Stimulated activated CD8-positive, alpha-beta memory T cell treated with anti-CD3 and anti-CD28 coated beads, Interleukin-4, amount 100 ng/mL, for 1 hour (primary cell): ENCODE measurements around the gene GP9.
"Not testable (repeated sequence)": the region's sequence is repeated elsewhere in the genome, so short reads cannot be mapped to it uniquely, and the experiment has no call there.

ENCODE experiments used
- DNase-seq, 2 donors: peaks; one replicate each; pipeline ENCODE4 v3.0.0-alpha.2; 2020; ENCODE audit warnings: low read depth in 2 of 2, low spot score in 1 of 2

GP9 gene

DNA sequence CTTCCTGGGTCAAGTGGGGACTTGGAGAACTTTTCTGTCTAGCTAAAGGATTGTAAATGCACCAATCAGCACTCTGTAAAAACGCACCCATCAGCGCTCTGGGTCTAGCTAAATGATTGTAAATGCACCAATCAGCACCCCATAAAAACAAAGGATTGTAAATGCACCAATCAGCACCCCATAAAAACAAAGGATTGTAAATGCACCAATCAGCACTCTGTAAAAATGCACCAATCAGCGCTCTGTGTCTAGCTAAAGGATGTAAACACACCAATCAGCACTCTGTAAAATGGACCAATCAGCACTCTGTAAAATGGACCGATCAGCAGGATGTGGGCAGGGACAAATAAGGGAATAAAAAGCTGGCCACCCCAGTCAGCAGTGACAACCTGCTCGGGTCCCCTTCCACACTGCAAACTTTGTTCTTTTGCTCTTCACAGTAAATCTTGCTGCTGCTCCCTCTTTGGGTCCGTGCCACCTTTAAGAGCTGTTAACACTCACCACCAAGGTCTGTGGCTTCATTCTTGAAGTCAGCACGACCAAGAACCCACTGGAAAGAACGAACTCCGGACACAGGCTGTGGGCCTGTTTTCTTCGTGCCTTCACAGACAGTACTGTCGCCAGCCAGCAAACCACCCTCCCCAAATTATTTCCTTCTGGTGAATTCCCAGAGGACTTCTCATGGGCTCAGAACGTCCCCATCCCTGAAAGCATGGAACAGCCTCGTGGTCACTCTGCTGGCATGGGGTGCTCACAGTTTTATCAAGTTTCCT lies 8.9 kb downstream of the GP9 start:
- not testable (repeated sequence) for DNase-seq

DNA sequence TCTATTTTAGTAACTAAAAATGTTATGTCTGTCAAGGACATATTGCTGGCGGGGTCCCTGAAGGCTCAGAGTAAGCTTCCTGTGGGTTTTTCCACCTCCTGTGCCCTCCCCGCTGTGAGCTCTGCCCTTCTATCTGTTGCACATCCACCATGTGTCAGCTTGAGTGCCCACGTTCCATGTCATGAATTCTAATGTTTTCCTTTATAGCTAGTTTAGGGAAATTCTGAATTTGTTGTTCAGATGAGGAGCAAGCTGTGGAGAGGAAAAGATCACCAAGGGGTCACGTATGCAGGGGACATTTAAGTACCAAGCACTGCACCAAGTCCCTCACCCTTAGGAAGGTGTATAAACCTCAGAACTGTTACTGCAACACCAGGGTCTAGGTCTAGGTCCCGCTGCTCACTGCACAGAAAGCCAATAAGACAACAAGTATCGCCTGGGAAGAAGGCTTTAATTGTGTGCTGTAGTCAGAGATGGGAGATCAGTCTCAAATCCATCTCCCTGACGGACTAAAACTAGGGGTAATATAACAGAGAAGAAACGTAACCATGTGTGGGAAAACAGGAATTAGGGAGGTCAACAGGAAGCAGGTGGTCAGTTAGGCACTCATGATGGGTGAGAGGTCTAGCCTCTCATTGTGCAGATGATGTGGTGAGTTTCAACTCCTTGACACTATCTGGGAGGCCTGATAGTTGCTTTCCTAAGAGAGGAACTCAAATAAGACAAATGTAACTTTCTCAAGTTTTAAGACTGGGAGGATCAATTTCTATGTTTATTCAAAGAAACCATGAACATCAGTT lies 9.7 kb downstream of the GP9 start:
- no peak for DNase-seq

DNA sequence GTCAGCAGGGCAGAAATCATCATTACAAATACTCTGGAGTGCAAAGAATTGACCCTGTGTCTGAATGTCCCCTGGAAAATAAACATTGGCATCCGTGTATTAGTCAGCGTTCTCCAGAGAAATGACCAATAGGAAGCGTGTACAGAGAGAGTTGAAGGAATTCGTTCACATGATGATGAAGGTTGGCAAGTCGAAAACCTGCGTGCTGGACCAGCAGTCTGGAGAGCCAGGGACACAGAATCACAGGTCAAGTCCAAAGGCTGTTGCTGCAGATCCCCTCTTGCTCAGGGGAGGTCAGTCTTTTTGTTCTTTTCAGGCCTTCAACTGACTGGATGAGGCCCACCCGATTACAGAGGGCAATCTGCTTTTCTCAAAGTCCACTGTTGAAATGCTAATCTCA lies 16.6 kb downstream of the GP9 start:
- no peak for DNase-seq

DNA sequence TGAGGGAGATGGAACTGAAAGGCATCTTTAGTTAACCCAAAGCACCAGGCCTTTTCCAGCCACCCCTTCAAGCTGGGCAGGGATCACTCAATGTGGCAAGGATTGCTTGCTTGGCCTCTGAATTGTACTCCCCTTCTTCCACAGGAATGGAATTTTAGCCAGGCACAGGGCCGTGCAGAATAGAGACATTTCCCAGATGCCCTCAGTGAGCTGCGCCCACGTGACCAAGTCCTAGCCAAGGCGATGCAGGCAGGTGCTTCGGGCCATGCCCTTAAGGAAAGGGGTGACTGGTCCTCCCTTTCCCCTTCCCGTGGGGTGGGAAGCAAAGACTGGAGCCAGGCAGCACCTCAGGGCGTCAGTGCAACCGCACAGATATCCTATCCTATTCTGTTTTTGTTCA lies 17.9 kb downstream of the GP9 start:
- DNase-seq: no peak

DNA sequence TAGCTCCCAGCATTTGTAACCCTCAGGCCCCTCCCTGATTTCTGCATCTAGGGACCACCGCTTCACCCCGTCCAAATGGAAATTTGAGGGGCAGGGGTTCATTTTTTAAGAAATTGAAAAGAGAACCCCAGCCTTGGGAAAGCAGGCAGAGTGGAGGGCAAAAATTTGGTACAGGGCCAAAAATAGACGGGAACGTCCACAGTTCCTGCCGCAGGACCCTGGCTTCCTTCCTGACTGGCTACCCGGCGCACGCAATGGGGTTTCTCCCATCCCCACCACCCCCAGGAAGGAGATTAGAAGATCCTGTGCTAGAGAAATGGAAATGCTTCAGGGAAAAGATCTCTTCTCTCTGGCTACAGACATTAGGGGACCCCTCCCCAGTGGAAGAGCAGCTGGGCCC lies 20.9 kb downstream of the GP9 start:
- no peak for DNase-seq

DNA sequence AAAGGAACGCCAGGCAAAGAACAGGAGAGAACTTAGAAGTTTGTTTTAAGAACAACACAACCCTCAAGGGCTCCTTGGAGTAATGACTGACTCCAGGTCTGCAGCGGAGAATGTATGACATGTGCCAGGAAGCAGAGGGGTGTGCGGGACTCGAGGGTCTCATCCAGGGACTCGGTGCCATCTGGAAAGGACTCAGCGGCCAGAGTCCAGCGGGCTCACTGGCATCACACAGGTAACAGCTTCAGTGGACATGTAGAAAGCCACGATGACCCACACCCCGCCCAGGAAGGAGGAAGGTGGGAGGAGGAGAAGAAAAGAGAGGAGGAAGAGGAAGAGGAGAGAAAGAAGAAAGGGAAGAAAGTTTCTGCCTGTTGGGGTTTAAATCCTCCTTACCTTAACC lies 21.4 kb downstream of the GP9 start:
- no peak for DNase-seq

DNA sequence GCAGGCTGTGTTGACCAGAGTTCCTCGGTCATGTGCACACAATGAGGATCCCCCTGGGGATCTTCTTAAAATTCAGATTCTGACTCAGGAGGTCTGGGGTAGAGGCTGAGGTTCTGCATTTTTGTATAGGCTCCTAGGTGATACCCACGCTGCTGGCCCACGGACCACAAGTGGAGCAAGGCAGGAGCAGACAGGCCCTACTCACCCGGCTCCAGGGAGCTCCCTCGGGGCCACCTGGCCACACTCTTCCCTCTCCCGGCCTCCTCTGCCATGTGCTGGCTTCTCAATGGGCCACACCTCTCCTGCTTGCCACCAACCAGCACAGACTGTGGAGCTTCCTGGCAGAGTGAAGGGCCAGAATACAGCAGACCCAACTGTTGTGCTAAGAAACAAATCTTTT lies 23.9 kb downstream of the GP9 start:
- DNase-seq: no peak

DNA sequence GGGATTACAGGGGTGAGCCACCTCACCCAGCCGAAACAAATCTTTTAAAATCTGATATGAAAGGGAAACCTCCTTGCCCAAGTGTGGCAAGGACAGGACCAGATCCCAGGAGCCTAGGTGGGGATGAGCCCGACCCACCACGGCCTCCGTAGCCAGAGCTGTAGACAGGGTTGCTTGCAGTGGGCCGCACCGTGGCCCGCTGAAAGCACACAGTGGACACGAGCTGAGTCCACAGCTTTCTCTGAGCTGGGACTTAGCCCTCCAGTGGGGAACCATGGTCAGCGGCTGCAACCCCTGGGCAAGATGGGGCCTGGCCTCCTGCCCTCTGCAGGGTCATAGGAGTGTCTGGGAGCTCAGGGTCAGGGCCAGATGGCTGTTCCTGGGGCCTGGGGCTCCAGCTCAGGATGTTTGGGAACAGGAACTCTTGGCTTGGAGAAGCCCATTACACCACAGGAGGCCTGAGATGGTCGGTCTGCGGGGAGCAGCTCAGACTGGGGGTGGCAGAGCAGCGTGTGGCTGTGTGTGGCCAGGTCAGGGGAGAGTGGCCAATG lies 24.7 kb downstream of the GP9 start:
- DNase-seq: no peak

DNA sequence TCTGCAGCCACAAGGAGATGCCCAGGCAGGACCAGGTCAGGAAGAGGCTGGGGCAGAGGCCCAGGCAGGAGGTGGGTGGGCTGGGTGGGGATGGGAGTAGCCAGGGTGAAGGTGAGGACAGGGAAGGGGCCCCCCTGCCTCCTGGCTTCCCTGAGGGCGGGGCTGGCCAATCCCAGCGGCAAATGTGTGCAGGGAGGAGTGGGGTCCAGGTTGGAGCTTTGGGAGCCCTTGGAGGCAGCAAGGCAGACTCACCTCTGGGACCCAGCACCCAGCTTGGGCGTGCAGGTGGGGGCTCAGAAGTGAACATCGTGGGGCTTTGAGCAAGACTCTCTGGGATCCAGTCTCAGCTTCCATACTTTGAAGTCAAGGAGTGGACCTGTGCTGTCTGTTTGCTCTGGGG lies 25.2 kb downstream of the GP9 start:
- no peak for DNase-seq

DNA sequence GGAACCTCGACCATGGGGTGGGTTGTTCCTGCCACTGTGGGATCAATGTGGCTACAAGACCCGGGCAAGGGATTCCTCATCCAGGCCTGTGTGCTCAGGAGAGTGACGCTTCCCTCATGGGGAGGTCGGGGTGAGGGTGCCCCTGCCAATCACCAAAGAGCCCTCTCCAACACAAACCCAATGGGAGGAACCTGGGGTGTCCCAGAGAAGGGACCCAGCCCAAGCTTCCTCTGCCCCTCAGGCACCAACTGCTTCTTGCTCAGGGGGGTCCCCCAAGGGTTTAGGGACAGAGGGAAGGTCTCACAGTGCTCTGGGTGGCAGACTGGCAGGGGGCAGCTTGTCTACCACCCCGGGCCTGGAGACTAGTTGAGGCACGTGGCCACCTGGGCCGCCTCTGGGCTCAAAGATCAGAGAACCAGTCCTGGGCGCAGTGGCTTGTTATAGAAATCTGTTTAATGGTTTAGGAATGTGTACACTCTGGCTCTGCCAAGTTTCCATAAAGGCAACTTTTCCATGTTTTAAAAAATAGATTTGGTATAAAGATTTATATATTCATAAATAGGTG lies 26.6 kb downstream of the GP9 start:
- DNase-seq: no peak

DNA sequence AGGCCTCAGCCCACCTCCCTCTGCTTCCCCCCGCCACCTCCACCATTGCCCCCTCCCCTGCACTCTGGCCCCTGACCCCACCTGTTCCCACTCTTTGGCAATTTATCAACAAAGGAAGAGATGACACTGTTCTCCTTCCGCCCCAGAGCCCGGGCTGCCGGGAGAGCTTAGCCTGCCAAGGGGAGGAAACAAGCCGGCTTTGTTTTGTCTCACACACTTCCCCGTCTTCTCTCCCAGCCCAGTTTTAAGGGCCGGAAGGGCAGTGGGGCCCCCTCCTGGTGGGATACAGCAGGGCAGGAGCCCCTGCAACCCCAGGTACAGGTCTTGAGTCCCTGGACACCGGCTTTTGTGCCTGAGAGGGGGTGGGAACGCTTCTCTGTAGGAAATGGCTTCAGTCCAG lies 27.3 kb downstream of the GP9 start:
- not testable (repeated sequence) for DNase-seq

DNA sequence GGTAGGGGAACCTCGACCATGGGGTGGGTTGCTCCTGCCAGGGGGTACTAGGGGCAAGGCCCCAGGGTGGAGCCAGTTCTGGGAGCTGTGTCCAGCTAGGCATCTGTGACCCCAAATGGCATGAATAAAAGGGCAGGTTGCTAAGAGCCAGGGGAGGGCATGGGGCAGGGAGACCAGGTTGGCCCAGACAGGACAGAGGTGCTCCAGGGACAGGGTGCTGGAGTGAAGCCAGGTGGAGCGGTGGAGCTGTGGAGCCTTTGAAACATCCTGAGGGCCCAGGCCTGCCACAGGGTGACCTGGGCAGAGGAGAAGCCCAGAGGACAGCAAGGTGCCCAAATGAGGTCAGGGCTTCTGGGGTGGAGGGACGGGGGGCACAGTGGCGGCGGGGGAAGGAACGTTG lies 27.7 kb downstream of the GP9 start:
- DNase-seq: not testable (repeated sequence)

DNA sequence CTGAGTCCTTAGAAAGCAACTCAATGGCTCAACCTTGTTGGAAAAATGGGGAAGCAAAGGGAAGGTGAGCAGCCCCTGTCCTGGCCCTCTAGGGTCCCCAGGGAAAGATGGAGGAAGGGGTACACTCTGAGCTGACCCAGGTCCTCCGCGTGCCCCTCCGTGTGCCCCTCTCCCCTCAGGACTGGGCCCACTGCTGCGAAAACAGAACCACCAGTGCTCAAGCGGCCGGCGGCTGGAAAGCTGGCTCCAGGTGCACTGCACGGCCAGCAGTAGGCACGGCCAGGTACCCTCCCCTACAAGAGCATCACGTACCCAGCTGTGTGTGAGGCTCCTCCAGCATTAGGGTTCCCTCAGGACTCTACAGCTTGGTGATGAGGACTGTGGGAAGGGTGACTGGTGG lies 34.7 kb downstream of the GP9 start:
- DNase-seq: no peak

DNA sequence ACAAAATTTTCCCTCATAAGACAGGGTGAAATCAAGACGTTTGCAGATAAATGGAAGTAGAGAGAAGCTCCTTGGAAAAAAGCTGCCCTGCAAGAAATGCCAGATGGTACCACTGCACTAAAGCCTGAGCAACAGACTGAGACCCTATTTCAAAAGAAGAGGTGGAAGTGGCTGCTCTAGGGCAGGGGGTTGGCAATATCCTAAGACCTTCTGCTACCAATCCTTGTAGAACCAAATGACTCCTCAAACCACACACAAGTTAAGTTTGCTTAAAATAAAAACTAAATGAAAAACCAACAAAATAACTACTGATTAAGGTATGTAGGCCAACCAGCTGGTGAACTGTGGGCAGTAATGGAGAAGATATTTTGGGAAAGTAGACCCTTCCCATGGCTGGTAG lies 39.7 kb downstream of the GP9 start:
- no peak for DNase-seq

DNA sequence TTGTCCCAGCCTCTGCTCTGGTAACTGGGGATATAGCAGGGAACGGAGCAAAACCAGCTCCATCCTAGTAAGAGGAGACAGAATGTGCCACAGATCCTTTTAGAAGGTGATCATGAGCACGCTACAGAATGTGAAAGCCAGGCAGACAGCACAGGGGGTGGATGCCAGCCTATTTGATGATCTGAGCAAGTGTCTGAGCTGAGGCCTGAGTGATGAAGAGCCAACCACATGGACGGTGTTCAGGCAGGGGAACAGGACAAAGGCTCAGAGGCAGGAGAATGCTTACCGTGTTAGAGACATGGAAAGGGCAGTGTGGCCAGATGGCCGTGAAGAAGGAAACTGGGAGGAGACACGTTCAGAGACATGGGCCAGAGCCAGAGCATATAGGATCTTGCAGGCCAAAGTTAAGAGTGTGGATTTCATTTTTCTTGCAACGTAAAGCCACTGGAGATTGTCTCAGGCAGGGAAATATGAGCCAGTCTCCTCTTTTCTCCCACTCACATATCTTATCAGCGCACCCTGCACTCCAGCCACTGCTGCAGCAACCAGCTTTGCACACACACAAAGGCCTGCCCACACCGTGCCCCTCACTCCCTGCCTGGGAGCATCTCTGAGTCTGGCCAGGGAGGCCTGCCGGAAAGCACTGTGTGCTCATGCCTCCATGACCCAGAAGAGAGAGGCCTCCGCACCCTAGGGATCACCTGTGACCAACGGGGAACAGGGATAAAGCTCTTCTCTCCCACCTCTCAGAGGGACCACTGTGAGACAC lies 41.0 kb downstream of the GP9 start:
- DNase-seq: no peak

DNA sequence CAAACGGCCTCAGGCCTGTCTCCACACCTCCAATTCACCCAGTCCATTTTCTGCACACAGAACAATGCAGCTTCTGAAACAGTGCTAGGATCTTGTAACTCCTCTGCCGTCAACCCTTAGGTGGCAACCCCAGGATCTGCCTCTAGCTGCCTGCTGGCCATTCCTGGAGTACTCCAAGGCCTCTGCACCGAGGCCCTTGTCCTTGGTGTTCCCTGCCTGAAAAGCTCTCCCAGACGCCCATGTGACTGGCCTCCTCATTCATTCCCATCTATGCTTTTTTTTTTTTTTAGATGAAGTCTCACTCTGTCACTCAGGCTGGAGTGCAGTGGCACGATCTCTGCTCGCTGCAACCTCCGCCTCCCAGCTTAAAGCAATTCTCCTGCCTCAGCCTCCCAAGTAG lies 42.7 kb downstream of the GP9 start:
- no peak for DNase-seq

DNA sequence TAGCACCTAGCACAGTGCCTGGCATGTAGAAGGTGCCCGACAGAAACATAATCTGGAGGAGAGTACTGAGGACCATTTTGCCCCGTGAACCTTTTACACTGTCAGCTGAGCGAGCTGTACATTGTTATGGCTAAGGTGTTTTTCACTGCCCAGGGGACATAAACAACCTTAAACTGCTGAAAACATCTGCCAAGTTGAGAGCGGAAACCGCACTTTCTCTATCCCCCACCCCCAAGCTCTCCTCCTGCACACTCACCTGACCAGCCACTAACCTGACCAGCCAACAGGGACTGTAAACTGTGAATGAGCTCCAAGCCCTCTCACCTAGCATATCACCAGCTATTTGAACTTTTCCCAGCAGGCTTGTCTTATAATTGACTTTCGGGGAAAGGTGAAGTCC lies 43.5 kb downstream of the GP9 start:
- no peak for DNase-seq

DNA sequence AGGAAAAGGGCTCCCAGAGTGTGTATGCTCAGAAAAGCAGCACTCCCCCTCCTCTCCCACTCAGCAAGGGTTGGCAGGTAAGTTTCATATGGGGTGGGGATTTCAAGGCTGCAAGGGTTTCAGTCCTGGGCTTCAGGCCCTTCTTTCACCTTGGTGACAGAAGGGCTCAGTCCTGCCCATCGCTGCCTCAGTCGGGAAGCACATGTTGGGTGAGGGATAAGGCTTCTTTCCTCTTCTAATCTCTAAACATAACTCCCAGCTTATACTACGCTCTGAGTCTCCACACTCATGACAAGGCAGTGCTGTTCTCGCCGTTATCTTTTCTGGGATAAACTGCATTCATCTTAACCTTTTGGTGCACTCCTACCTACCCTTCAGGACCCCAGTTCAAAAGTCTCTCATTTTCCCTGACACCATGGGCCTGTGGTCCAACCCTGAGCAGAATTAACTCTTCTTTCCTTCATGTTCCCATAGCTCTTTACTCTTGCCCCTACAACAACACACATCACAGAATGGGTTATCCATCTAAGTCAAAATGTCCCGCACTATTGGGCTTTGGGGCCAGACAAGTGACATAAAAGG lies 44.0 kb downstream of the GP9 start:
- DNase-seq: no peak

DNA sequence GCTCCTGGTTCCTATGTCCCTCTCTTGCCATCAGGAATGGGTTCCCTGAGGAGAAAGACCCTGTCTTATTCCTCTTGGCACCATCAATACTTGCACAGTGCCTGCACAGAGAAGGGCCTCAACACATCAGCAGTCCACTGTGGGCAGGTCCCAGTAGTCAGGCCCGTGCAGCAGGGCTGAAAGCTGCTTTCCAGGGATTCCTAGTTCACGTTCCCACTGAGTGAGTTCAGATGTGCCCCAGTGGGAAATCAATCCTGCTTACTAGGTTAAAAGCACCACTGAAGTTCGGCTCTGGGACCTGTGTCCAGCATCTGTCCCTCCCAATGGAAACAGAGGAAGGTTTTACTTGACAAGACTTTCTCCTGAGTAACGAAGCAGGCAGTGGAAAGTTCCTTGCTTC lies 45.3 kb downstream of the GP9 start:
- DNase-seq: no peak

DNA sequence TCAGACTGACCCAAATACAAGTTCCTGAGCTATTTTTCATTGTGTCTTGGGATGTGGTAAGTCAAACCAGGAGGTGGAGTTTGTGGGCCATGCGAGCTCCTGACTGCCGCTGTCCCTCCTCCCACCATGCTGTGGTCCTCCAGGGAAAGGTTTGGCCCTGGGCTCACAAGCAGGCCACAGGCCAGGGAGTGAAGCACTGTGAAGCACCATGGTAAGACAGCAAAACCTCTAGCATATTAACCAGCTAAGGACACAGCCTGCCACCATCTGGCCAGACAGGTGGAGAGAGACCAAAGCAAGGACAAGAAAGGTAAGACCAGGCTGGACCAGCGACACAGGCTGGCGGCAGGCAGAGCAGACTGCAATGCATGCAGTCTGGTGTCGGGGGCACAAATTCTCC lies 45.7 kb downstream of the GP9 start:
- no peak for DNase-seq
